GM18505 (cell line): Measurements from ENCODE around the gene PRSS23.
"Not testable (repeated sequence)": the region's sequence is repeated elsewhere in the genome, so short reads cannot be mapped to it uniquely, and the experiment has no call there.

Experiments used
- ATAC-seq: cut with Tn5 transposase; IDR thresholded peaks from one replicate; pipeline ENCODE4 v1.9.1; 2021; ENCODE audit not compliant: unreplicated experiment
- POLR2A ChIP-seq: IDR thresholded peaks from 4 replicates; pipeline ENCODE4 v1.6.1; 2011; ENCODE audit warnings: borderline replicate concordance; ENCODE audit not compliant: insufficient read depth, insufficient read length; ENCODE audit errors: extremely low read depth

The PRSS23 gene

GRCh38 chr11:86815726-86816125, 15.4 kb downstream of the PRSS23 start:
- TF ChIP-seq POLR2A = no peak
- ATAC-seq = no peak

DNA sequence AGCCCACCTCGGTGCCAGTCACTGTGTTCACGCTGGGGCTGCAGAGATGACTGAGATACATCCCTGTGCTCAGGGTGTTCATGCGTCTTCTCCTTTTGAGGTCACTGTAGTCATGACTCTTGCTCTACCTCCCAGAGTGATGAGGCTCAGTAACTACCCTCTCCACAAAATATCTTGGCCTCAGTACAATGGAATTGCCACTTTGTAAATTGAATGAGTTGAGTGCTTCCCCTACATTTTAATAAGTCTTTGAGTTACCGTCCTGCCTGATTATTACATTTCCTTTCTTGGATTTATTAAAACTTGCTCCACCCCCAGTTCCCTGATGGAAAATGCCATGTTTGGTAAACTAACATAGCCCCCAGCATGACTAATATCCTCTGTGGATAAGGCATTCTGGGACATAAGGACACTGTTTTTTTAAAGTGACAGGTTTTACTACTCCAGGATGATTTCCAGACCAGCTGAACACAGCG, 15.9 kb downstream of the PRSS23 start:
- TF ChIP-seq POLR2A = no peak
- no peak for ATAC-seq

DNA sequence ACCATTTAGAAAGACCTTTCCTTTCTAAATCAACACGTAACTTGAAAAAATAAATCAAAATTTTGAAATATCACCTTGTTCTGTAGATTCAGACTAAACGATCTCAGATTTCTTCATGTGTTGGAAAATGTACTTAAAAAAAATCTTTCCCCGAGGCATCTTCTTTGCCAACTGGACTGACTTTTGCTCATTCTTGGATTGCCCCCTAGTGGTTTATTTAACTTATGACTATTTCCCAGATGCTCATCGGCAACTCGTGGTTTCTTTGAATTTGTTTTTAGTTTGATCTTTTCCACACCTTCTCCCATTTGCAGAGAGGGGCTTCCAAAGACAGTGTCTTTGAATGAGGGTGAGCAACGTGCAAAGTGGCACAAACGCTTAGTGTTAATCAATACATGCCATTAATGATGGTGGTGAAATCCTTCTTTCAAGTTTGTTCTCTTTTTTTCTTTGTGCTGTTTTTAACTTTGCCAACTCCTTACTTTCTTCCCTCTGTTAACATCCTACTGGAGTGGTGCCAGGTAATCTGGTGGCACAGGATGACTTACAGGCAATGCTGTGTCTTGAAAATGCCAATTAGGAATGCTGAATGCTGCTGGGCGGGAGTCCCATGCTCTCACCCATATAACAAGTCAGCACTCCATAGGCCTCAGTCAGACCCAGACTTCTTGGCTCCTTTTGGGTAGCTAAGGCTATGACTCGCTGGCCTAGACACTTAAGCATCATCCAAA, 18.3 kb downstream of the PRSS23 start:
- TF ChIP-seq POLR2A = no peak
- no peak for ATAC-seq

- ATAC-seq = not testable (repeated sequence)
These were observed 23.8 kb downstream of the PRSS23 start for GRCh38 chr11:86824139-86824538.

DNA sequence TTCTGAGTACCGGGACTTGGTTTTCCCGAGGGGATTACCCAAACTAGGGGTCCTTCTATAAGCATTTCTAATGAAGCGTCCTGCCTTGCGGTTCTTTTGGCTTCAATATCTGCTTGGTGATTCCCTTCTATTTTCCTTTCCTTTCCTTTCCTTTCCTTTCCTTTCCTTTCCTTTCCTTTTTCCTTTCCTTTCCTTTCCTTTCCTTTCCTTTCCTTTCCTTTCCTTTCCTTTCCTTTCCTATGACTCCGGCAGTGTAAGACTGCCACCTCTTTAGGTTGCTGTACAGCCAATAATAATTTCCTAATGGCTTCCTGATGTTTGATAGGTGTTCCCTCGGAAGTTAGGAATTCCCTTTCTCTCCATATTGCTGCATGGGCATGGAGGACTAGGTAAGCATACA, 34.0 kb downstream of the PRSS23 start:
- not testable (repeated sequence) for ATAC-seq

GRCh38 chr11:86844762-86845508, 44.6 kb downstream of the PRSS23 start:
- ATAC-seq = not testable (repeated sequence)

- TF ChIP-seq POLR2A = no peak
These were observed 47.8 kb downstream of the PRSS23 start for GRCh38 chr11:86848132-86848531.

DNA sequence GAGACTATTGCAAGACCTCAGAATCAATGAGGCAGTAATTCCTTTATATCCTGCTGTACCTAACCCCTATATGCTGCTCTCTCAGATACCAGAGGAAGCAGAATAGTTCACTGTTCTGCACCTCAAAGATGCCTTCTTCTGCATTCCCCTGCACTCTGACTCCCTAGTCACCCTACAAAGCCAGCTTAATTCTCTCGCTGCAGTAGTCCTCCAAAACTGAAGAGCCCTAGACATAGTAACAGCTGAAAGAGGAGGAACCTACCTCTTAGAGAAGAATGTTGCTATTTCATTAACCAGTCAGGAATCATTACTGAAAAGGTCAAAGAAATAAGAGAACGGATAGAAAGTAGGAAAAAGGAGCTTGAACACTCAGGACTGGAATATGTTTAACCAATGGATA, 49.3 kb downstream of the PRSS23 start:
- no peak for TF ChIP-seq POLR2A
- no peak for ATAC-seq

More at GRCh38 chr11:86848132-86848531, 47.8 kb downstream of the PRSS23 start:
- ATAC-seq = no peak
